Measurements from ENCODE around the gene ATG7.
"Not testable (repeated sequence)": the region's sequence is repeated elsewhere in the genome, so short reads cannot be mapped to it uniquely, and the experiment has no call there.

The ATG7 gene

DNA sequence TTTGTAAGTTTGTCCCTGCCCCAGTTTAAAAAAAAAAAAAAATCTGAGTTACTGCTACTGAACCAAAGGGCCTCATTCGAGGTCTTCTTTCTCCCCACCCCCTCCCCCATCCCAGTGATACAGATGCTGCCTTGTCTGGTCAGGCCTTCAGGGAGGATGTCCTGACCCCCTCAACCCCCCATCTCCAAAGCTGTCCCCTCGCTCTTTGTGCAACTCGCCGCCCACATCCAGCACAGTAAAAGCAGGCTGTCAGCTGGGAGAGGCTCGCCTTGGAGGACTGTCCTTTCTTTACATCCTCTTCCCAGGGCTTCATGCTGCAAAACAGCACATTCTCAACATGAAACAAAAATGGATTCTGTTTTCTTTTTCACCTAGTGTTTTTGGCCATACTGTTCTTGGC is 238.2 kb downstream of the ATG7 start:
- no peak for DNase-seq (ENCODE audit: low read depth in 3 of 3)

DNA sequence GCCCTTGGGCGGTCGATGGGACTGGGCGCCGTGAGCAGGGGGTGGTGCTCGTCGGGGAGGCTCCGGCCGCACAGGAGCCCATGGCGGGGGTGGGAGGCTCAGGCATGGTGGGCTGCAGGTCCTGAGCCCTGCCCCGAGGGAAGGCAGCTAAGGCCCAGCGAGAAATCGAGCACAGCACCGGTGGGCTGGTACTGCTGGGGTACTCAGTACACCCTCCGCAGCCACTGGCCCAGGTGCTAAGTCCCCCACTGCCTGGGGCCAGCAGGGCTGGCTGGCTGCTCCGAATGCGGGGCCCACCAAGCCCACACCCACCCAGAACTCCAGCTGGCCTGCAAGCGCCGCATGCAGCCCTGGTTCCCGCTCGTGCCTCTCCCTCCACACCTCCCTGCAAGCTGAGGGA is 239.4 kb downstream of the ATG7 start:
- DNase-seq (ENCODE audit: low read depth in 3 of 3): not testable (repeated sequence)

DNA sequence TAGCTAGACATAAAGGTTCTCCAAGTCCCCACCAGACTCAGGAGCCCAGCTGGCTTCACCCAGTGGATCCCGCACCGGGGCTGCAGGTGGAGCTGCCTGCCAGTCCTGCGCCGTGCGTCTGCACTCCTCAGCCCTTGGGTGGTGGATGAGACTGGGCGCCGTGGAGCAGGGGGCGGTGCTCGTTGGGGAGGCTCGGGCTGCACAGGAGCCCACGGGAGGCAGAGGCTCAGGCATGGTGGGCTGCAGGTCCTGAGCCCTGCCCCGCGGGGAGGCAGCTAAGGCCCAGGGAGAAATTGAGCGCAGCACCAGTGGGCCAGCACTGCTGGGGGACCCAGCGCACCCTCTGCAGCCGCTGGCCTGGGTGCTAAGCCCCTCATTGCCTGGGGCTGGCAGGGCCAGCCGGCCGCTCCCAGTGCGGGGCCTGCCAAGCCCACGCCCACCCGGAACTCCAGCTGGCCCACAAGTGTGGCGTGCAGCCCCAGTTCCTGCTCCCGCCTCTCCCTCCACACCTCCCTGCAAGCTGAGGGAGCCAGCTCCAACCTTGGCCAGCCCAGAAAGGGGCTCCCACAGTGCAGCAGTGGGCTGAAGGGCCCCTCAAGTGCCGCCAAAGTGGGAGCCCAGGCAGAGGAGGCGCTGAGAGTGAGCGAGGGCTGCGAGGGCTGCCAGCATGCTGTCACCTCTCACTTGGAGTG is 241.1 kb downstream of the ATG7 start:
- DNase-seq (ENCODE audit: low read depth in 3 of 3): not testable (repeated sequence)

DNA sequence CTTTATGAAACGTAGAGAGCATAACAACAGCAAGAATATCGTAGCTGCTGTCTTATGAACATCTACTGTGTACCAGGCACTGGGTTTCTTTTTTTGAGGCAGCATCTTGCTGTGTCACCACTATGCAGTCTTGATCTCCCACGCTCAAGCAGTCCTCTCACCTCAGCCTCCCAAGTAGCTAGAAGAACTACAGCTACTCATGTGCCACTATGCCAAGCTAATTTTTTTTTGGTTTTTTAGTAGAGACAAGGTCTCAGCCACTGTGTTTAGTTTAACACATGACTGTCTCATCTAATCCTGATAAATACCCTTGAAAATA is 241.6 kb downstream of the ATG7 start:
- no peak for DNase-seq (ENCODE audit: low read depth in 3 of 3)

DNA sequence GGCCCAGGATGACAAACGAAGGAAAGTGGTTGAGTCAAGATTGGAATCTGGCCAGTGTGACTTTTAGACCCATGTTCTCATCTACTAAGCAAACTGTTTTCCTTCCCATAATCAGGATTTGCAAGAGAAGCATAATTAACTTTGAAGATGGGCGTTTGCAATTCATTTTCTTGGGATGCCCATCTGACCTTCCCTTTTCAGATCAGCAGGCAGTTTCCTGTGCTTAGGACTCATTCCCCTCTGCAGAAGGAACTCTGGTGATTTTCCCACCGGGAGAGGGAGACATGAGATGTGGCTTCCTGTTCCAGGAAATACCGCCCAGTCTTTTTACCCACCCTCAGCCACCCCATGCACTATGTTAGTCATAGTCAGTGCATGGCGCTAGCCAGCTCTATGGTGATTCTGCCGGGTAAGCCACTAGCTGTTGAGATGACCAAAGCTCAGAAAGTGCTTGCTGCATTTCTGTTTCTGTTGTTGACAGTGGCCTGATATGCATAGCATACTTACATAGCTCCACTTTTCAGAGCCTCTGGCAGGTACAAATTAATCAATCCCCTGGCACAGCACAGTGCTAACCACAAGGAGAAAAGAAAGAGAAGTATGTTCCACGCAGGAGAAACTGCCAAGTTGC is 242.1 kb downstream of the ATG7 start:
- no peak for DNase-seq (ENCODE audit: low read depth in 3 of 3)

DNA sequence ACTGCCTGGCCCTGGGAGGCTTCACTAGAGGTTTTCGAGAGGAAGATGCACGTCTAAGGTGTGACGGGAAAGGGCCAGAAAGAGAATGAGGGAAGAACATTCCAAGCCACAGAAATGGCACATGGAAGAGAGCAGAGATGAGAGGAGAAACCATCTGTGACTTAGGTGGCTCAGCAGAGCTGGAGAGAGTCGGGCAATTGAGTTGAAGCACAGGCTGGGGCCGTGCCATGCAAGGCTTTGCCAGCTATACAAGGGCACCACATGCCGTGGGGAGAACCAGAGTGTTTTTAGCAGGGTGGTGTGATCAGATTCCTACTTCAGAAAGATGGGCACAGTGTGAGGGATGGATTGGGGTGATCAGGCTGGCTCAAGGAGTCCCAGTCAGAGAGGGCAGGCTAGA is 245.4 kb downstream of the ATG7 start:
- no peak for DNase-seq (ENCODE audit: low read depth in 3 of 3)

DNA sequence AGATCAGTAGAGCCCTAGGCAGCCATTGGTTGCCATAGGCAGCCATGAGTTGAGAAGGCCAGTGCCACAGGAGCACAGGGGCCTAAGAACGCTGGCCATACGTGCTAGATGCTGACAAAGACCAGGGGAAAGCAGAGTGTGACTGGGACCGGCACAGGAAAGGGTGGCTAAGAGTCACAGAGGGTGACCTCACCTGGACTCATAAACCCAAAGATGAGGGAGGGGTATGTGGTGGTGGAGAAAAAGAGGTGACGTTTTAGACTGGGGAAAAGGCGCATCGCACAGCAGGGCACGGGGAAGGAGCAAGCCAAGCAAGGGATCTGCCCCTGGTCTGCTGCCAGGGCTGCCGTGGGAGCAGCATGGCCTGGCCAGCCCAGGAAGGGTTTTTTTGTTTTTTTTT is 249.0 kb downstream of the ATG7 start:
- DNase-seq (ENCODE audit: low read depth in 3 of 3): no peak

DNA sequence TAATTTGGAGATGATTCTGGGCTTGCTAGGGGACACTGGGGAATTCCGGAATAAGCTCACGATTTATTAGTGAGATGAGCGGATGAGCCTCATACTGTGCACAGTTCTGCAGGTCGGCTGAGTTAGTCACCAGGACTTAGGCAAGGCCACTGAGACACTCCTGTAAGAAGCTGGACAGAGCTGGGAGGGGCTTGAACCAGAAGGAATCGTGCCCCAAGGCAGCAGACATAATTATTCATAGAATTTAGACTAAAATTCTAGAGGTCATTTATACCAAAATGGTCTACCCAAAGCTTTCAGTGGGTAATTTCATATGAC is 250.2 kb downstream of the ATG7 start:
- no peak for DNase-seq (ENCODE audit: low read depth in 3 of 3)

DNA sequence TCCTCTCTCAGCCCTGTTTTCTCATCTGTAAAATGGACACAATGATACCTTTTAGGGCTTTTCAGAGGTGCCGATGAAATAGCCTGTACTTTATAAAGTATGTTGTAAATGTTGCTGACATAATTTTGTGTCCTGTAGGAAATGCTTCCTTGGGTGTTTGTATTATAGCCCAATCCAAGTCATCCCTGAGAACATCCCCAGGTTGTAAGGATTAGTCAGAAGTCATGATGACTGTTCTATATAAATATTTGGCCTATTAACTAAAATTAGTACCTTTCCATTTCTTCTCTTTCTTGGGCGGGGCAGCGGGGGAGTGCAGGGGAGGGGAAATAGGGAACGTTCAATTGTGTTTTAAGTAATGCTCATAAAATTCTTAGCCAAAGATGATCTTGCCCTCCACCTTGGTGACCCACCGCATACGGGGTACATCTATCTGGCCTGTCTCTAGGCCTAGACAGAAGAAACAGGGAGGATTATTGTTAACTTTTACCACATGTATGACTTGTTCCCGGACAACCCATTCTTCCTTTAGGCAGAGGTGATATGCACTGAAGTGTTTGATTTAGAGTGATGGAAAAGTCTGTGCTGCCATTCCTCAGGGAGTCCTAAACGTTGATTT is 250.9 kb downstream of the ATG7 start:
- DNase-seq (ENCODE audit: low read depth in 3 of 3): no peak

DNA sequence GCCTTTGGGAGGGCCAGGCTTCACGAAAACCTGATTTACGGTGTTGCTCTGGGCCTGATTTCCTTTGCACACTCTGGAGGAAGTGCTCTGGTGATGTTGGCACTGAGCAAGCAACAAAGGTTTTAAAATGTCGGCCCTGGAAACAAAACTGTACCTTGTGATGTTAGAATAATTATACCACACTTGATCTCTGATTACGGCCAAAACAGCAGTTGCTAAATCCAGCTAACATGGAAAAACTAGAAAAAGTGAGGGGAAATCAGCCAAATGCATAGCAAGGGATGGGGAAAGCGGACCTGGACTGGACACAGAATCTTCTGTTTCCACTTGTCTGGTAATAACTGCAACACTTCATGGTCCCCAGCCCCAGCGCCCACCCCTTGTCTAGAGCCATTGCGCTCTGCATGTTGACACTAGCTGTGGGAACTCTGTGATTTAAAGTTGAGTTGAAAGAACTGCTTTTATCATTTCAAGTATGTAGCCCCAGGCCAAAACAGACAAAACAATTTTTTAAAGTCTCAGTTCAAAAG is 251.4 kb downstream of the ATG7 start:
- no peak for DNase-seq (ENCODE audit: low read depth in 3 of 3)

DNA sequence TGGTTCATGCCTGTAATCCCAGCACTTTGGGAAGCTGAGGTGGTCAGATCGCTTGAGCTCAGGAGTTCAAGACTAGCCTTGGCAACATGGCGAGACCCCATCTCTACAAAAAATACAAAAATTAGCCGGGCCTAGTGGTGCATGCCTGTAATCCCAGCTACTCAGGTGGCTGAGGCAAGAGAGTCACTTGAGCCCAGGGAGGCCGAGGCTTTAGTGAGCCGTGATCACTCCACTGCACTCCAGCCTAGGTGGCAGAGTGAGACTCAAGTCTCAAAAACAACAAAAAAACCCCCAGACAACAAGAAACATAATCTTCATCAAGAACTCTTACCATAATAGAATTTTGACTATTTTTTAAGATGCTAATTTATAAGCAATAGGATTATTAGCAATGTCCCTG is 253.9 kb downstream of the ATG7 start:
- not testable (repeated sequence) for DNase-seq (ENCODE audit: low read depth in 3 of 3)

DNA sequence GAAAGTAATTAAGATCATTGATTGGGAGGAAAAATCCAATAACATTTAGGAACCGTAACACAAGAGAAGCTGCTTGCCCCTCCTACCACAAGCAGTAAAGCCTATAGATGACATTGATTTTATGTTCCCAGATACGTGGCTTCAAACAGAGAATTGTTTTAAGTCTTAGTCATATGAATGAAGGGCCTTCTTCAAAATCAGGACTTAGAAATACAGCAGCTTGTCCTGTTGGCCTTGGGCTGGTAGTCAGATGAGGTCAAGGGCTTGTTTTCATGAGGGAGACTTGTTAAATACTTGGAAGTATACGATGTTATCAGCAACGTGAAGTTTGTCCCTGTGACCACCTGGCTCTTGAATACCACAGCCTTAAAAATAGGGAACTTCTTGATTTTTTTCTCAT is 257.1 kb downstream of the ATG7 start:
- no peak for DNase-seq (ENCODE audit: low read depth in 3 of 3)

DNA sequence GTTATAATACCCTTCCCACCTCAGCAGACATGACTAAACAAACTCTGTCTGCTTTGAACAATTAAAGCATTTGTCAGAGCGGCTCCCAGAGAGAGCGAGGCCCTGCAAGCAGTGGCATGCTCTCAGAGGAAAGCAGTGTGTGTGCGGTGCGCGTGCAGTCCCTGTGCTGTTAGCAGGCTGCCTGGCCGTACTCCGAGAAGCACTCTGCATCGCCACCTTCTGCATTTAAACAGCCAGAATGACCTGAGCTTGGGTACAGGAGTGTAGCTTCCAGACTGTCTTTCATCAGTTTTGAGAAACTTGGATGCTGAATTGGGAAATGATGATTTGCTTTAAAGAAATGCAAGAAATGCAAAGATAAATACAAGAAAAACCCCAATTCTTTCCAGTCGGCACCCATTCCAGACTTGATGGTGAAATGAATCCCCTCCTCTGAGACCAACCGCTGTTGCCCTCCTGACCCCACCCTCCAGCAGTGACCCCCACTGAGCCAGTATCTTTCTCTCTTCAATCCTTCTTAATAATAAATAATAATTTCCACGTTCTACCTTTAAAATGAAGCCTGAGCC is 258.0 kb downstream of the ATG7 start:
- DNase-seq (ENCODE audit: low read depth in 3 of 3): no peak

DNA sequence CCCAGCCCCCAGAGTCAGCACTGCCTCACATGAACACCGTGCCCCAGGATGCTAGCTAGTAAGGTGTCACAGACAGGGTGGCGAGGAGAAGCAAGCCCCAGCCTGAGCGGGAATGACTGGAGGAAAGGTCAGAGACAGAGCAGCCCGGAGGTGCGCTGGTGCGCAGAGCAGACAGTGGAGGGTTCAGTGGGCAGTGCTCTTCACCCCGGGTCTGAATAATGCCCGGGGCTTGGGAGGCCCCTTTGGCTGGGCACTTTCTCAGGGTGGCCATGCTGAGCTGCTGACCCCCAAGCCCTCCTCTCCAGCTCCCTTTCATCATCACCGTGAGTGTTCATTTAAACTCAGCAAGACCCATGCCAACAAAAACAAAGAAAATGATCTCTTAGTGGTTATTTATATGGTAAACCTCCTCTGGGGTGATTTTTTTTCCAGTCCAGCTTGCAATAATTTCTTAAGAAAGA is 260.8 kb downstream of the ATG7 start:
- no peak for DNase-seq (ENCODE audit: low read depth in 3 of 3)

DNA sequence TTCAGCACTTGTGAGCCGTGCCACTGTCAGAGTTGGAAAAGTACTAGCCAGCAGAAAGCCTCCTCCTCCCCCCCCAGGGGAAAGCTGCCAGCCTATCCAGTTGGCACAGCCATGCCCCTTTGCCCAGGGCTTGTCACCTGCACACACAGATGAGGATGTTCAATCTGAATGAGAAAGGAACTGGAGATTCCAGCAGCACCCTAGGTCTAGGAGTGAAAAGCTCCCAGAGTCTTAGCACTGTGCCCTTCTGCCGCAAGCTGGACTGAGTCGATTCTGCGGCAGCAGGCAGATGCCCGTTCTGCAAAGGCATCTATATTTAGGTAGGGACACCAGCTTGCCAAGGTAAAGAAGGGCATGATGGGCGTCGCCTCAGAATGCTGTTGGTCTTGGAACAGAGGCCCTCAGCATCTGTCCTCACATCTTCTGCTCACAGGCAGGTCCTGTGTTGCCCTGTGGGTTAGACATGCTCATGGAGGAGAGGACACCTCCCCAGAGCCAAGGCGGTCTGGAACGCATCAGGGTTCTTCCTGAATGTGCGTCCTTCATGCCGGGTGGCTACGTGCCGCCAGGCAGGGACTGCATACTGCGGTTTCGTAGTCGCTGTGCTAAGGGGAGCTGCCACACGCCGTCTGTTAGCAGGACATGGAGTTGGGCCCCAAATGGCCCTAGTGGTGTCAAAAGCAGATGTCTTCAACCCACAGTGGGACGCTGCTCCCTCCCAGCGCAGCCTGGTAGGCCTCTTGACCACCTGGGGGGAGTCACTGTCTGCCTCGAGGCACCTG is 262.0 kb downstream of the ATG7 start:
- no peak for DNase-seq (ENCODE audit: low read depth in 3 of 3)

DNA sequence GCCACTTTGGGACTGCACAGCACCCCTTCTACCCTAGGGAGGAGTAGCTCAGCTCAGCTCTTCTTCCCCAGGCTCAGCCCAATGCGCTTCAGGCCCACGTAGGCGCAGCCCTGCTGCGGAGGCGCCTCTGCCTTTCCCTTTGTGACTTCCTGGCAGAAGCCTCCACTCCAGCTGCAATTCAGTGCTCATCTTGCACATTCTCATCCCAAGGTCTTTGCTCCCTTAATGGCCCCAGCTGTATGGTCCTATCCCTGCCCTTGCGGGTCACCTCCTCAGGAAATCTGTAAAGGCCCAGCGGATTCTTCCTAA is 262.6 kb downstream of the ATG7 start:
- no peak for DNase-seq (ENCODE audit: low read depth in 3 of 3)

DNA sequence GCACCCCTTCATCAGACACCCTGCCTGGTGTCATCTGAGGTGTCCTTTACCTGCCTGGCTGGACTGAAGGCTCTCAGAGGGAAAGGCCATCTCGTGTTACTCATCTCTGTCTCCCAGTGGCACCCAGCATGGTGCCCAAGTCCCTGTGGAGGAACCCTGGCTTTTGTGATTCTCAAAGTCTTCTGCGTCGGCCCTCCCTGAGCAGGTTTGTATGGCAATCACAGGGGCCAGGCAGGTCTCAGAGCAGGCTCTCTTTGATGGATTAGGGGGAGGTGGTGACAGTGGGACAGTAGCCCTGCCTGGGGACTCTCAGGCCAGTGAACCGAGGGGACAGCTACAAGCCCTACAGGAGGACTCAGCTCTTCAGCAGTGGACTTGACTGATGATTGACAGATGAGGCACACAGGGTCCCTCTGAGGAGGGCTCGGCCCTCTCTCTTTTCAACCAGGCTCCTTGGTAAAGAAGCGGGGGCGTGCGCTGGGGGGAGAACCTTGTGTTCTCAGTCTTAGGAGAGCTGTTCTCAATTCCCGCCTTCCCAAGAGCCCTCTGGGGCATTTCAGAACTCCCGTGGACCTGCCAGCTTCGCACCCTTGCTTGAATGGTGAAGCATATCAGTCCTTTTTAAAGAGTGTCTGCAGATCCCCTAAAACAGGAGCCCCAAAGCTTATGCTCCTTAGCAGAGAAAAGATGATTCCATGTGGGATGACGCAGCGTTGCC is 263.2 kb downstream of the ATG7 start:
- no peak for DNase-seq (ENCODE audit: low read depth in 3 of 3)

DNA sequence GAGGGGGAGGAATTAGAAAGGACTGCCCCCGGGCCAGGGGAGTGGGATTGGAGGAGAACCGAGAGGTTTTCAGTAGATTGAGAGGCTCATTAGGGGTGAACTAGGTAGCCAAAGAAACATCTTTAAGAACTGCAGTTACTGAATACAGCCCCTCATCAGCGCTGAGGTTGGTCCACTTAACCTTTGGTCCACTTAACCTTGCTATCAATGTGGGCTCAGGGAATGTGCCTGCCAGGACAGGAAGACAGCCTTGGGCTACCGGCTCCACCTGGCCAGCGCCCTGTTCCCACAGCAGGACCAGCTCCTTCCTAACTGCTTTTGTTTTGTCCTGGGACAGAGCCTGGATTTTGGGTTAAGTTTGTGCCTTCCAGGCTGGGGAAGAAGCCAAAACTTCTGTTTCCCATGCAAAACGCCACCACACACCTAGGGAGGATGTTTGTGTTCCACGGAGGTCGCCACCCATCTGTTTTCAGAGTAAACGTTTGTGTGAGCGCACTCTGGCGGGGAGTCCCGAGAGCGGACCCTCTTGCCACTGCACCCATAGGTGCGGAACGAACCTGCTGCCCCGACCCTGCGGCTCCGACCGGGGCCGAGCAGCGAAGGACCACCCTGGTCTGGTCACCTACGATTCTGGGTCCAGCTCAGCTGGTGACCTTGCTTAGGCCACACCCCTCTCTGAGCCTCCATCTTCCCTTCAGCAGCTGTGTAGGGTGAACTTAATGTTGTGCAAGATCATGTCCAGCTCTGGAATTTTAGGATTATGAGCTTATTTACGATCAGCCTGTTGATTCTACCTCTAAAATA is 264.1 kb downstream of the ATG7 start:
- DNase-seq (ENCODE audit: low read depth in 3 of 3): no peak

DNA sequence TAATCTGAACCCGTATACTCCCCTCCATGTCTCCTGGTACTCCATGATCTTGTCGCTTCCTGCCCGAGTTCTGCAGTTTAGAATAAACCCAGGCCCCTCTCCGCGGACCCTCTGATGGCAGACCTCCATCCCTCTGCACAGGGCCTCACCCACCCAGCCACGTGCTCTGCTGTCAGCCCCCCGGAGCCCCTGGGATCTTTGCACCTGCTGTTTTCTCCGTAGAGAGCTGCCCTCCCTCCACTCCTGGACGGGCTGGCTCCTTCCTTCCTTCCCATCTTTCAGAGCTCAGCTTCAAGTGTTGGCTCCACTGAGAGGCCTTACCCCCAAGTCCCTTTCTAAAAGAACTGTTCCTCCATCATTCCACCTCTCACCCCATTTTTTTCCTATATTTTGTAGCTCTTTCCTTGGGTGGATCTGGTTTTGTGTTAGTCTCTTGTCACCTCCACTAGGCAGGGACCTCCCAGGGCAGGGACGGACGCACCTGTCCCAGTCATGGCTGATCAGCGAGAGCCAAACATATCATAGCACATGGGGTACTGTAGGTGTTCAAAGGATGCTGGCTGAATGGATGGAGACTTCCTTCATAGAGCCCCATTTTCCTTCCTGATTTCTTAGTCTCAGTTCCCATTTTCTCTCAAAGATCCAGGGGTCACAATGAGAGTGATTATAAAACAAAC is 264.9 kb downstream of the ATG7 start:
- DNase-seq (ENCODE audit: low read depth in 3 of 3): no peak

DNA sequence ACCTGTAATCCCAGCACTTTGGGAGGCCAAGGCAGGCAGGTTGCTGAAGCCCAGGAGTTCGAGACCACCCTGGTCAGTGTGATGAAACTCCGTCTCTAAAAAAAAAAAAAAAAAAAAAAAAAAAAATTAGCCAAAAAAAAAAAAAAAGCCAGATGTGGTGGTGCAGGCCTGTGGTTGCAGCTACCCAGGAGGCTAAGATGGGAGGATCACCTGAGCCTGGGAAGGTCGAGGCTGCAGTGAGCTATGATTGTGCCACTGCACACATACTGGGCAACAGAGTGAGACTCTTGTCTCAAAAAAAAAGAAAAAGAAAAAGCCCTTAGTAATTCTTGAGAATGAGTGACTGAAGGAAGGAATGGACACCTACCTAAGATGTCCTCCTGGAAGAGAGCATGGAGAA is 266.4 kb downstream of the ATG7 start:
- no peak for DNase-seq (ENCODE audit: low read depth in 3 of 3)
